ENCODE data around the gene CTAGE1. TPM values are rescaled to one million over a fixed set of nuclear protein-coding genes. Genes with fewer than 3 reads are reported as not detected.

Gene CTAGE1
- total RNA-seq, 2 experiments from 2014 or later = not detected

DNA sequence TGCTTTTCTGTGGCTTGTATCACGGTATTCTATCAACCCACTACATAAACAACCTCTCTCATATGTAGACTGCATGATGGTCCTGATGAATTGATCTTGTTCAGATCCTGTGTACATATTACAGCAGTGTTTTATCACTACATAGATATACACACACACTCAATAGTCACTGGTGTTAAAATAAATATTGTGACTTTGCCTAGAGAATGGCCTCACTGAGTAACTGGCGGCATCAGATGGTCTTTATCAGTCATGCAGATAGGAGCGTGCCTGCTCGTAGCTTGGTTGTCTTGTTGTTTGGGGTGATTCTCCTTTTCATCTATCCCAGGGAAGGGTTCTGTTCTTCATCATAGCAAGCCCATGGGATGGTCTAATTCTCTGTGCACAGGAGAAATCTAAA is 18.4 kb upstream of the CTAGE1 start:
- Histone ChIP-seq H3K79me2 (ENCODE audit: insufficient read depth, low read depth, low read length) (no peaks in the 10 kb centered on the region), H3K9me2 (ENCODE audit: insufficient read depth, low read length) (no peaks in the 10 kb centered on the region), H3K36me3 (ENCODE audit: insufficient read depth, low read length) (no peaks in the 10 kb centered on the region), H3K27ac (ENCODE audit: low read depth, low read length, poor library complexity, severe bottlenecking) (no peak overlapping the region), H3K4me3 (ENCODE audit: low read depth, low read length, poor library complexity, severe bottlenecking) (no peak overlapping the region), H4K20me1 (ENCODE audit: insufficient read depth, low read length) (no peaks in the 10 kb centered on the region), H3K4me2 (ENCODE audit: low read length) (no peak overlapping the region), H2AFZ (ENCODE audit: low read length) (no peak overlapping the region), H3K4me1 (ENCODE audit: insufficient read depth, low read length, poor library complexity, severe bottlenecking) (no peaks in the 10 kb centered on the region), H3K9me3 (ENCODE audit: low read length) (no peaks in the 10 kb centered on the region)
- TF ChIP-seq, protein P1, sequence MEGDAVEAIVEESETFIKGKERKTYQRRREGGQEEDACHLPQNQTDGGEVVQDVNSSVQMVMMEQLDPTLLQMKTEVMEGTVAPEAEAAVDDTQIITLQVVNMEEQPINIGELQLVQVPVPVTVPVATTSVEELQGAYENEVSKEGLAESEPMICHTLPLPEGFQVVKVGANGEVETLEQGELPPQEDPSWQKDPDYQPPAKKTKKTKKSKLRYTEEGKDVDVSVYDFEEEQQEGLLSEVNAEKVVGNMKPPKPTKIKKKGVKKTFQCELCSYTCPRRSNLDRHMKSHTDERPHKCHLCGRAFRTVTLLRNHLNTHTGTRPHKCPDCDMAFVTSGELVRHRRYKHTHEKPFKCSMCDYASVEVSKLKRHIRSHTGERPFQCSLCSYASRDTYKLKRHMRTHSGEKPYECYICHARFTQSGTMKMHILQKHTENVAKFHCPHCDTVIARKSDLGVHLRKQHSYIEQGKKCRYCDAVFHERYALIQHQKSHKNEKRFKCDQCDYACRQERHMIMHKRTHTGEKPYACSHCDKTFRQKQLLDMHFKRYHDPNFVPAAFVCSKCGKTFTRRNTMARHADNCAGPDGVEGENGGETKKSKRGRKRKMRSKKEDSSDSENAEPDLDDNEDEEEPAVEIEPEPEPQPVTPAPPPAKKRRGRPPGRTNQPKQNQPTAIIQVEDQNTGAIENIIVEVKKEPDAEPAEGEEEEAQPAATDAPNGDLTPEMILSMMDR (conservative IDR thresholded peaks at IDR 0.05; ENCODE audit: low read length) = no peak
- TF ChIP-seq EZH2phosphoT487 (IDR thresholded peaks at IDR 0.05; ENCODE audit: borderline replicate concordance, low read depth, low read length) = no peak
- intact Hi-C loops (cut with micrococcal nuclease; ENCODE audit: unreplicated experiment) = no loop called here
- BruUV-seq (replicated peaks) = no TSS peak
- DNase-seq (ENCODE audit: low spot score) = no peak
- ChIA-PET POLR2A (interaction anchor here (0.6 kb wide), 1 partner anchor 23 kb away, joined by 3 read pairs; no protein-coding TSS in a partner anchor), CTCF (ENCODE audit: unreplicated experiment) (no interaction called here)

- BruUV-seq (replicated peaks) = no TSS peak
- no peak for DNase-seq (ENCODE audit: low spot score)
- no peak overlapping the region for H3K4me2 ChIP-seq (ENCODE audit: low read length)
- intact Hi-C loops (cut with micrococcal nuclease; ENCODE audit: unreplicated experiment) = no loop called here
- H3K9me3 ChIP-seq (ENCODE audit: low read length) = no peaks in the 10 kb centered on the region
- H3K4me1 ChIP-seq (ENCODE audit: insufficient read depth, low read length, poor library complexity, severe bottlenecking) = no peaks in the 10 kb centered on the region
- TF ChIP-seq, protein P1 (conservative IDR thresholded peaks at IDR 0.05; ENCODE audit: low read length) = no peak
- no peak for TF ChIP-seq EZH2phosphoT487 (IDR thresholded peaks at IDR 0.05; ENCODE audit: borderline replicate concordance, low read depth, low read length)
- ChIA-PET CTCF (ENCODE audit: unreplicated experiment) (no interaction called here), POLR2A (interaction anchor here (0.6 to 1.6 kb wide), 2 partner anchors 12 to 685 kb away, joined by 3 to 4 read pairs; no protein-coding TSS in a partner anchor)
- no peak overlapping the region for H3K4me3 ChIP-seq (ENCODE audit: low read depth, low read length, poor library complexity, severe bottlenecking)
- no peaks in the 10 kb centered on the region for H3K36me3 ChIP-seq (ENCODE audit: insufficient read depth, low read length)
- H2AFZ ChIP-seq (ENCODE audit: low read length) = no peak overlapping the region
- no peaks in the 10 kb centered on the region for H4K20me1 ChIP-seq (ENCODE audit: insufficient read depth, low read length)
- H3K9me2 ChIP-seq (ENCODE audit: insufficient read depth, low read length) = no peaks in the 10 kb centered on the region
- no peaks in the 10 kb centered on the region for H3K79me2 ChIP-seq (ENCODE audit: insufficient read depth, low read depth, low read length)
- H3K27ac ChIP-seq (ENCODE audit: low read depth, low read length, poor library complexity, severe bottlenecking) = no peak overlapping the region
These were observed 17.4 kb upstream of the CTAGE1 start for GRCh38 chr18:22434973-22435608.

DNA sequence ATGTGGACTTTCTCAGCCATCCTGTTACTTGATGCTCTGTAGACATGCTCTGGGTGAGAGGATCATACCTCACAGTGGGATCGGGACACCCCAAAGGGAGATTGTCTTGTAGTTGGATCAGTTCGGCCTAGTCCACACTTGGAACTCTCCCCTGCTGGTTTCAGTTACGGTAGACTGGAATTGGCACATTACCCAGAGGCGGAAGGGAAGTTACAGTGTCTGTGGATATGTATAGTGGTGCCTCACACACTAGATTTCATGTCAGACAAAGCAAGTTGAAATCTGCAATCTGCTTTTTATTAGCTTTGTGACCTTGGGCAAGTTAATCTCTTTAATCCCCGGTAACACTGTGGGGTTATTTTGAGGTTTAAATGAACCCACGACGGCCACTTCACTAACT is 16.2 kb upstream of the CTAGE1 start:
- H3K27ac ChIP-seq (ENCODE audit: low read depth, low read length, poor library complexity, severe bottlenecking) = no peak overlapping the region
- ChIA-PET CTCF (ENCODE audit: unreplicated experiment) (no interaction called here), POLR2A (interaction anchor here (1.6 kb wide), 1 partner anchor 11 kb away, joined by 3 read pairs; no protein-coding TSS in a partner anchor)
- no TSS peak for BruUV-seq (replicated peaks)
- no peaks in the 10 kb centered on the region for H3K9me3 ChIP-seq (ENCODE audit: low read length)
- TF ChIP-seq, protein P1 (conservative IDR thresholded peaks at IDR 0.05; ENCODE audit: low read length) = no peak
- TF ChIP-seq EZH2phosphoT487 (IDR thresholded peaks at IDR 0.05; ENCODE audit: borderline replicate concordance, low read depth, low read length) = no peak
- no peak overlapping the region for H3K4me2 ChIP-seq (ENCODE audit: low read length)
- no peaks in the 10 kb centered on the region for H3K79me2 ChIP-seq (ENCODE audit: insufficient read depth, low read depth, low read length)
- no peak overlapping the region for H3K4me3 ChIP-seq (ENCODE audit: low read depth, low read length, poor library complexity, severe bottlenecking)
- H2AFZ ChIP-seq (ENCODE audit: low read length) = no peak overlapping the region
- DNase-seq (ENCODE audit: low spot score) = no peak
- H3K9me2 ChIP-seq (ENCODE audit: insufficient read depth, low read length) = no peaks in the 10 kb centered on the region
- H3K4me1 ChIP-seq (ENCODE audit: insufficient read depth, low read length, poor library complexity, severe bottlenecking) = no peaks in the 10 kb centered on the region
- H4K20me1 ChIP-seq (ENCODE audit: insufficient read depth, low read length) = no peaks in the 10 kb centered on the region
- intact Hi-C loops (cut with micrococcal nuclease; ENCODE audit: unreplicated experiment) = no loop called here
- no peaks in the 10 kb centered on the region for H3K36me3 ChIP-seq (ENCODE audit: insufficient read depth, low read length)
